ENCODE measurements around the gene MAP7D2. TPM values are rescaled to one million over a fixed set of nuclear protein-coding genes. Genes with fewer than 3 reads are reported as not detected.

MAP7D2 gene
- total and polyA plus RNA-seq, 9 of the 15 experiments (the other 6 are each of a cell fraction or from before 2014, with no cell fraction given), result 0.01 to 0.04 (median 0.03) TPM; not detected in 4

DNA sequence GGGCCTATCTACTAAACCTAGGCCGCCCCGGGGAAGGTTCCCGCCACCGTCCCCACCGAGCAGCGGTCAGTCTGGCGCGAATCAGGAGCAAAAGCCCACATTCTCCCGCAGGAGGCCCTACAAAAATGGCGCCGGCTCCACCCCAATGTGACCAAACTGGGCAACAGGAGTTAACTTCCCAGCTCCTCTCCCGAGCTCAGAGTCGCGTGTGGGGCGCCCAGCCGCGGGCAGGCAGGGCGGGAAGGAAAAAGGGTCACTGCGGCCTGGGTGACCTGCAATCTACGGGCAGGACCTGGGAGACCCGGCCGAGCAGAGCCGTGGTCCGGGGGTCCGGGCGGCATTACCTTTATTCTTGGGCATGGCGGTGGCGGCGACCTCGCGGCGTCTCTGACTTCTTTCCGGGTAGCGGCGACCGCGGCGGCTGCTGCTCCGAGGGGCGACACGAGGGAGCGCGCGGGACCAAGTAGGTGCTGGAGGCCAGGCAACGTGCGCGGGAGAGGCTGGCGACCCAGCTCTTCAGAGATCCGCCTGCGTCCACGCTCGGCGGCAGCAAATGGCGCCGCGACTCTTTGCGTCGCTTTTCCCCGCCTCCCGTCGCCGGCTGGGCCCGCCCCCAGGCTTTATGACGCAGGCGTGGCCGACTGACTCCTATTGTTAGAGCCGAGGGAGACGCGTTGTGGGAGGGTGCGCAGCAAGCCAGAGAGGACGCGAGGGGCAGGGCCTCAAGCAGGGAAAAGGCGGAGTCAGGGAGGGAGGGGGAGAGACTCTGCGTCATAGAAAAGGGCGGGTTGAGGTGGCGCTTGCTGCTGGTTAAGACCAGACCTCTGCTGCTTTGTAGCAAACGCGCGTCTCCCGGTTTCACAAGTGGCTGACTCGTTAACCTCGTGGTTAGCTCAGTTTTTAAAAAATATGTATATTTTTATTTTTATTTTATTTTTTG is 24.8 kb upstream of the MAP7D2 start, which contains the start of gene EIF1AX (continued):
- TF ChIP-seq MYNN (IDR thresholded peaks at IDR 0.05) (no peak), MYNN (CRISPR knock-in tag; IDR thresholded peaks at IDR 0.05) (no peak), TOE1 (IDR thresholded peaks at IDR 0.05; ENCODE audit: borderline replicate concordance) (no peak), TOE1 (CRISPR knock-in tag; IDR thresholded peaks at IDR 0.05; ENCODE audit: borderline replicate concordance, low read depth) (no peak), FOXM1 (IDR thresholded peaks at IDR 0.05; ENCODE audit: low read depth) (no peak), FOXM1 (CRISPR knock-in tag; IDR thresholded peaks at IDR 0.05; ENCODE audit: low read depth) (no peak), ZBTB1 (CRISPR knock-in tag; IDR thresholded peaks at IDR 0.05; ENCODE audit: borderline replicate concordance, low read depth) (no peak), ZNF134 (CRISPR knock-in tag; conservative IDR thresholded peaks at IDR 0.05) (no peak), ESRRB (CRISPR knock-in tag; IDR thresholded peaks at IDR 0.05; ENCODE audit: borderline replicate concordance) (no peak), E2F3 (CRISPR knock-in tag; IDR thresholded peaks at IDR 0.05) (no peak), SMARCE1 (IDR thresholded peaks at IDR 0.05) (no peak), MEF2D (tag; conservative IDR thresholded peaks at IDR 0.05; ENCODE audit: low read depth) (no peak), PHB2 (IDR thresholded peaks at IDR 0.05; ENCODE audit: low read depth) (no peak), PTBP1 (IDR thresholded peaks at IDR 0.05; ENCODE audit: low read depth, low read length) (no peak), ZNF57 (CRISPR knock-in tag; IDR thresholded peaks at IDR 0.05) (no peak), MTA3 (IDR thresholded peaks at IDR 0.05; ENCODE audit: borderline replicate concordance) (peak; percentile 58; the same call in 1 of the 2 replicates), SMC3 (conservative IDR thresholded peaks at IDR 0.05; ENCODE audit: insufficient read depth, low read depth, low read length) (no peak), ILF3 (IDR thresholded peaks at IDR 0.05; ENCODE audit: borderline replicate concordance) (no peak), MAFF (IDR thresholded peaks at IDR 0.05; ENCODE audit: low read length) (no peak), GABPB1 (CRISPR knock-in tag; IDR thresholded peaks at IDR 0.05) (peak; percentile 45), TCFL5 (CRISPR knock-in tag; conservative IDR thresholded peaks at IDR 0.05) (no peak), CHD4 (IDR thresholded peaks at IDR 0.05; ENCODE audit: insufficient read depth, insufficient replicate concordance, low read depth, low read length, poor library complexity, severe bottlenecking) (no peak)
- TF ChIP-seq, protein P1, sequence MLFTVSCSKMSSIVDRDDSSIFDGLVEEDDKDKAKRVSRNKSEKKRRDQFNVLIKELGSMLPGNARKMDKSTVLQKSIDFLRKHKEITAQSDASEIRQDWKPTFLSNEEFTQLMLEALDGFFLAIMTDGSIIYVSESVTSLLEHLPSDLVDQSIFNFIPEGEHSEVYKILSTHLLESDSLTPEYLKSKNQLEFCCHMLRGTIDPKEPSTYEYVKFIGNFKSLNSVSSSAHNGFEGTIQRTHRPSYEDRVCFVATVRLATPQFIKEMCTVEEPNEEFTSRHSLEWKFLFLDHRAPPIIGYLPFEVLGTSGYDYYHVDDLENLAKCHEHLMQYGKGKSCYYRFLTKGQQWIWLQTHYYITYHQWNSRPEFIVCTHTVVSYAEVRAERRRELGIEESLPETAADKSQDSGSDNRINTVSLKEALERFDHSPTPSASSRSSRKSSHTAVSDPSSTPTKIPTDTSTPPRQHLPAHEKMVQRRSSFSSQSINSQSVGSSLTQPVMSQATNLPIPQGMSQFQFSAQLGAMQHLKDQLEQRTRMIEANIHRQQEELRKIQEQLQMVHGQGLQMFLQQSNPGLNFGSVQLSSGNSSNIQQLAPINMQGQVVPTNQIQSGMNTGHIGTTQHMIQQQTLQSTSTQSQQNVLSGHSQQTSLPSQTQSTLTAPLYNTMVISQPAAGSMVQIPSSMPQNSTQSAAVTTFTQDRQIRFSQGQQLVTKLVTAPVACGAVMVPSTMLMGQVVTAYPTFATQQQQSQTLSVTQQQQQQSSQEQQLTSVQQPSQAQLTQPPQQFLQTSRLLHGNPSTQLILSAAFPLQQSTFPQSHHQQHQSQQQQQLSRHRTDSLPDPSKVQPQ (CRISPR knock-in tag; IDR thresholded peaks at IDR 0.05; ENCODE audit: borderline replicate concordance), result no peak
- TF ChIP-seq, protein P2, sequence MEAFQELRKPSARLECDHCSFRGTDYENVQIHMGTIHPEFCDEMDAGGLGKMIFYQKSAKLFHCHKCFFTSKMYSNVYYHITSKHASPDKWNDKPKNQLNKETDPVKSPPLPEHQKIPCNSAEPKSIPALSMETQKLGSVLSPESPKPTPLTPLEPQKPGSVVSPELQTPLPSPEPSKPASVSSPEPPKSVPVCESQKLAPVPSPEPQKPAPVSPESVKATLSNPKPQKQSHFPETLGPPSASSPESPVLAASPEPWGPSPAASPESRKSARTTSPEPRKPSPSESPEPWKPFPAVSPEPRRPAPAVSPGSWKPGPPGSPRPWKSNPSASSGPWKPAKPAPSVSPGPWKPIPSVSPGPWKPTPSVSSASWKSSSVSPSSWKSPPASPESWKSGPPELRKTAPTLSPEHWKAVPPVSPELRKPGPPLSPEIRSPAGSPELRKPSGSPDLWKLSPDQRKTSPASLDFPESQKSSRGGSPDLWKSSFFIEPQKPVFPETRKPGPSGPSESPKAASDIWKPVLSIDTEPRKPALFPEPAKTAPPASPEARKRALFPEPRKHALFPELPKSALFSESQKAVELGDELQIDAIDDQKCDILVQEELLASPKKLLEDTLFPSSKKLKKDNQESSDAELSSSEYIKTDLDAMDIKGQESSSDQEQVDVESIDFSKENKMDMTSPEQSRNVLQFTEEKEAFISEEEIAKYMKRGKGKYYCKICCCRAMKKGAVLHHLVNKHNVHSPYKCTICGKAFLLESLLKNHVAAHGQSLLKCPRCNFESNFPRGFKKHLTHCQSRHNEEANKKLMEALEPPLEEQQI (IDR thresholded peaks at IDR 0.05), result no peak
